Inflammatory macrophage (primary cell): ENCODE measurements around the gene ZNF622.

ENCODE experiments used
- DNase-seq, 2 donors: peaks; one replicate each; pipeline ENCODE4 v3.0.0-alpha.2; 2020 to 2022

The ZNF622 gene

GRCh38 chr5:16428359-16428758 is 37.2 kb downstream of the ZNF622 start:
- no peak for DNase-seq

- no peak for DNase-seq
Measured at GRCh38 chr5:16427587-16427986, 38.0 kb downstream of the ZNF622 start.

DNA sequence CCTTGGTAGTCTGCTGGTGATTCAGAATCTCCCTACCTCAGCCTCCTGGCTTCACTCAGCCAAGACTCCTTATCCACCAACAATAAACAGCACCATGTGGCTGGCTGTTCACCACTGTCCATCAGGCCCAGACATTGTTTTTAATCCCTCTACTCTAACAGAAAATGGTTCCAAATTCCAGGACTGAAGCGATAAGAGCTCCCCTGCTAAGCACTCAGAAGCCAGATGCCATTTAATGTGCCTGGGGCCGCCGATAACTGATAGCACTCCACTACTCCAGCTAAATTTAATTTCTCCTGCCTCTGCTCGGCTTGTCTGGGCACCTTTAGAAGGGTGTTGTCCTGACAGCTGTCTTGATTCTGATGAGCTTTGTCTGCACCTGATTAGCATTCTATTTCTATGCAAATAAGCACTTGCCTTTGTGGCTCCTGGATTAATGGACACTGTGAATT is 47.1 kb downstream of the ZNF622 start:
- no peak for DNase-seq

- DNase-seq: no peak
Measured at GRCh38 chr5:16417398-16418074, 48.1 kb downstream of the ZNF622 start.

- DNase-seq: no peak
Measured at GRCh38 chr5:16414861-16415260, 50.7 kb downstream of the ZNF622 start.

GRCh38 chr5:16413166-16413860 is 52.3 kb downstream of the ZNF622 start:
- no peak for DNase-seq

- DNase-seq: no peak
Measured at GRCh38 chr5:16412556-16412955, 53.0 kb downstream of the ZNF622 start.

GRCh38 chr5:16411741-16412455 is 53.7 kb downstream of the ZNF622 start:
- DNase-seq: no peak

DNA sequence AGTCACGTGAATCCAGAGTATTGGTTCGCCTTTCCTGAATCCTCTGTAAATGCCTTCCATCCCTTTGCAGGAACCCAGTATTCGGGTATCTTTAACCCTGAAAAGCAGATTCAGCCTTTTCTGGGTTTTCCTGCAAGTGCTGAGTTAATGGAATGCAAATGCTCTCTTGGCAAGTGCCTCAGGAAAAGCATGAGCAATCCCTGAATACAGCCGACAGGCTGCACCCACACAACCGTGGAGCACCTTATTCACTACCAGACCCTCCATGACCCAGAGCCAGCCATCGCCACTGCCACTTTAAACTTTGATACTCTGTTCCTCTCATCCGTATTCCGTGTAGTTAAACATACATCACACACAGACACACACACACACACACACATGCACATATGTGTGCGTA is 54.4 kb downstream of the ZNF622 start:
- no peak for DNase-seq

GRCh38 chr5:16410338-16410737 is 55.3 kb downstream of the ZNF622 start:
- DNase-seq: no peak

DNA sequence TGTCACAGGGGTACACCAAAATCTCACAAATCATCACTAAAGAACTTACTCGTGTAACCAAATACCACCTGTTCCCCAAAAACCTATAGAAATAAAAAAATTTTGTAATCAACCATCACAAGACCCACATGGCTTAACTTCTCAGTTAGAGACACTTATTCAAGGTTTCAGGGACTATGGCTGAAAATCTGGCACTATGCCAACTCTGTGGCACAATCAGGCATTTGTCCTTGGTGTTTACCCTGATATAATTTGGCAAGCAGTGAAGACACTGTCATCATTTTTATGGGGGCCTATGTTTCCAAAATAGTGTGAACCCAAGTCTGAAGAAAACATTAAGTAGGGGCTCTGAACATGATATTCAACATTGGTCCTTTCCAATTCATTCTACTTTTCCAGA is 59.0 kb downstream of the ZNF622 start:
- DNase-seq: no peak

DNA sequence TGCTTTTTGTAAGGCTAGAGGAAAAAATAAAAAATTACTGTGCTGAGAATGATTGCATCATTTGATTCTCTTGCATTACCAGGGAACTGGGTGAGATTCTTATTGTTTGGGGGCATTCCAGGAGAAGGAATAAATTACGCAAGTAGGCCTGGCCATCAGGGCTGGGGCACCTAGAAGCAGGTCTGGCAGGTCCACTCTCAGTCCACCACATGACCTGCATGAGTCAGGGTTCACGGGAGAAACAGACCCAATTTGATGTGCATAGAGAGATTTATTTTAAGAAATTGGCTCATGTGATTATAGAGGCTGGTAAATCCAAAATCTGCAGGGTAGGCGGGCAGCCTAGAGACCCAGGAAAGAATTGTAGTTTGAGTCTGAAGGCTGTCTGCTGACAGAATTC is 59.6 kb downstream of the ZNF622 start:
- DNase-seq: no peak
